Trophoblast cell (in vitro differentiated cells and primary cell): Measurements from ENCODE around the gene FRAS1.

ENCODE experiments used
- DNase-seq, 2 donors: peaks; one replicate each; pipeline ENCODE4 v3.0.0-alpha.2; 2016
- H2AFZ ChIP-seq: 2 replicates; pipeline ENCODE4 v1.6.1; 2013; ENCODE audit warnings: low read length, moderate library complexity, mild to moderate bottlenecking; ENCODE audit not compliant: insufficient read depth, poor library complexity
- H2AK5ac ChIP-seq: 2 replicates; pipeline ENCODE4 v1.6.1; 2013; ENCODE audit warnings: mild to moderate bottlenecking, low read length
- H2BK120ac ChIP-seq: 2 replicates; pipeline ENCODE4 v1.6.1; 2013; ENCODE audit warnings: low read length, mild to moderate bottlenecking, moderate library complexity; ENCODE audit not compliant: insufficient read depth, poor library complexity
- H2BK12ac ChIP-seq: 2 replicates; pipeline ENCODE4 v1.6.1; 2013; ENCODE audit warnings: mild to moderate bottlenecking, low read length, moderate library complexity
- H2BK5ac ChIP-seq: 2 replicates; pipeline ENCODE4 v1.6.1; 2013; ENCODE audit warnings: low read length, low read depth, moderate library complexity, mild to moderate bottlenecking; ENCODE audit not compliant: poor library complexity
- H3K14ac ChIP-seq: 2 replicates; pipeline ENCODE4 v1.6.1; 2013; ENCODE audit warnings: mild to moderate bottlenecking, low read length
- H3K18ac ChIP-seq: 2 replicates; pipeline ENCODE4 v1.6.1; 2013; ENCODE audit warnings: mild to moderate bottlenecking, low read length
- H3K23ac ChIP-seq: 2 replicates; pipeline ENCODE4 v1.6.1; 2013; ENCODE audit warnings: low read length
- H3K27ac ChIP-seq: 2 replicates; pipeline ENCODE4 v1.5.1; 2013; ENCODE audit warnings: low read depth, mild to moderate bottlenecking, inconsistent platforms, low read length, moderate library complexity
- H3K27me3 ChIP-seq: 2 replicates; pipeline ENCODE4 v1.6.1; 2013; ENCODE audit warnings: inconsistent platforms, mild to moderate bottlenecking, low read length, moderate library complexity; ENCODE audit not compliant: insufficient read depth
- H3K36me3 ChIP-seq, 2 experiments: 1 replicate in 1 of 2; 2 replicates in 1 of 2; pipeline ENCODE4 v1.6.1; 2013; ENCODE audit warnings: low read length in 2 of 2, mild to moderate bottlenecking in 2 of 2, moderate library complexity in 1 of 2; ENCODE audit not compliant: insufficient read depth in 2 of 2, control insufficient read depth in 1 of 2
- H3K4ac ChIP-seq: 2 replicates; pipeline ENCODE4 v1.6.1; 2013; ENCODE audit warnings: low read depth, mild to moderate bottlenecking, low read length, moderate library complexity
- H3K4me1 ChIP-seq, 2 experiments: 1 replicate in 1 of 2; 2 replicates in 1 of 2; pipeline ENCODE4 v1.6.1; 2013; ENCODE audit warnings: low read length in 2 of 2, mild to moderate bottlenecking in 2 of 2, moderate library complexity in 1 of 2; ENCODE audit not compliant: insufficient read depth in 2 of 2, control insufficient read depth in 1 of 2
- H3K4me2 ChIP-seq: 2 replicates; pipeline ENCODE4 v1.6.1; 2013; ENCODE audit warnings: inconsistent platforms, mild to moderate bottlenecking, low read length, moderate library complexity
- H3K4me3 ChIP-seq: 2 replicates; pipeline ENCODE4 v1.5.1; 2013; ENCODE audit warnings: mild to moderate bottlenecking, low read depth, low read length, inconsistent platforms
- H3K79me1 ChIP-seq: one replicate; pipeline ENCODE4 v1.6.1; 2013; ENCODE audit warnings: low read length
- H3K79me2 ChIP-seq: 2 replicates; pipeline ENCODE4 v1.6.1; 2013; ENCODE audit warnings: low read length, mild to moderate bottlenecking; ENCODE audit not compliant: control insufficient read depth, insufficient read depth, poor library complexity
- H3K9ac ChIP-seq: 2 replicates; pipeline ENCODE4 v1.6.1; 2013; ENCODE audit warnings: mild to moderate bottlenecking, low read length
- H3K9me3 ChIP-seq: 2 replicates; pipeline ENCODE4 v1.6.1; 2013; ENCODE audit warnings: low read depth, mild to moderate bottlenecking, control low read depth, inconsistent platforms, low read length; ENCODE audit not compliant: insufficient read depth
- H4K12ac ChIP-seq: 2 replicates; pipeline ENCODE4 v1.6.1; 2013; ENCODE audit warnings: low read depth, mild to moderate bottlenecking, low read length, moderate library complexity
- H4K8ac ChIP-seq: 2 replicates; pipeline ENCODE4 v1.6.1; 2013; ENCODE audit warnings: low read depth, mild to moderate bottlenecking, low read length, moderate library complexity
- H4K91ac ChIP-seq: one replicate; pipeline ENCODE4 v1.6.1; 2013; ENCODE audit warnings: low read depth, mild to moderate bottlenecking, low read length, moderate library complexity
- WGBS: extraction: QIAGEN DNeasy Blood & Tissue Kit; methylation state at CpG from one replicate; pipeline ENCODE4 v1.1.7; 2013; ENCODE audit warnings: missing lambda C conversion rate; ENCODE audit not compliant: insufficient read length, insufficient coverage; ENCODE audit errors: extremely low coverage; 5-methylcytosine and 5-hydroxymethylcytosine counted together

The FRAS1 gene

GRCh38 chr4:78018271-78019049 is 38.7 kb upstream of the FRAS1 start:
- H3K79me2 ChIP-seq: no peaks in the 10 kb centered on the region
- H3K23ac ChIP-seq: no peak overlapping the region
- H2BK5ac ChIP-seq: no peak overlapping the region
- no peak overlapping the region for H3K27ac ChIP-seq
- no peak overlapping the region for H2BK120ac ChIP-seq
- H3K14ac ChIP-seq: no peak overlapping the region
- no peaks in the 10 kb centered on the region for H3K4me1 ChIP-seq
- no CpG with 5 or more reads among the region's 3 CpGs for WGBS
- no peaks in the 10 kb centered on the region for H3K27me3 ChIP-seq
- DNase-seq: no peak
- H4K12ac ChIP-seq: no peak overlapping the region
- no peaks in the 10 kb centered on the region for H3K36me3 ChIP-seq
- no peak overlapping the region for H2BK12ac ChIP-seq
- H2AK5ac ChIP-seq: no peak overlapping the region
- no peak overlapping the region for H2AFZ ChIP-seq
- H3K9me3 ChIP-seq: no peaks in the 10 kb centered on the region
- no peaks in the 10 kb centered on the region for H3K79me1 ChIP-seq
- H3K18ac ChIP-seq: no peak overlapping the region
- no peak overlapping the region for H3K4ac ChIP-seq
- no peak overlapping the region for H4K91ac ChIP-seq
- no peak overlapping the region for H3K4me2 ChIP-seq
- H3K9ac ChIP-seq: no peak overlapping the region
- no peak overlapping the region for H3K4me3 ChIP-seq
- no peak overlapping the region for H4K8ac ChIP-seq

DNA sequence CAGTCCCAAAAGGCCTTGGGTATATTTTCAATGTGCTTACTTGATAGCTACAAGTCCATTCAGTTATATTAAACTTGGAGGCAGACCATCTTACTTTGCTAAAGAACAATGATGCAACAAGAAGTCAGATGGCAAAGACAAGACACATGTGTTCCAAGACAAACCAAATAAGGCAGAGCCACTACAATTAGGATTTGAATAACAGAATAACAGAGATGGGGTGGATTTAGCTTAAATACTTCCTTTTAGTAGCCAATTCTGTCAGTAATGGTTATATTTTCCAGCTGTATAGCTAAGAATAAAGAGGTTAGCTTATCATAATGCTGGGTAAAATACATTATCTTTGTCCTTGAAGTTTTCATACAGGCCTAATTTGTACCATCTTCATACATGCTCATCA is 37.7 kb upstream of the FRAS1 start:
- no peak overlapping the region for H4K91ac ChIP-seq
- H4K8ac ChIP-seq: no peak overlapping the region
- no peaks in the 10 kb centered on the region for H3K36me3 ChIP-seq
- DNase-seq: no peak
- no peak overlapping the region for H3K4me3 ChIP-seq
- H3K79me2 ChIP-seq: no peaks in the 10 kb centered on the region
- H3K27ac ChIP-seq: no peak overlapping the region
- no peak overlapping the region for H2BK5ac ChIP-seq
- H3K79me1 ChIP-seq: no peaks in the 10 kb centered on the region
- H3K23ac ChIP-seq: no peak overlapping the region
- H3K18ac ChIP-seq: no peak overlapping the region
- no peak overlapping the region for H3K4ac ChIP-seq
- H2BK120ac ChIP-seq: no peak overlapping the region
- H3K9ac ChIP-seq: no peak overlapping the region
- H4K12ac ChIP-seq: no peak overlapping the region
- H3K27me3 ChIP-seq: no peaks in the 10 kb centered on the region
- no peak overlapping the region for H3K14ac ChIP-seq
- no peak overlapping the region for H2BK12ac ChIP-seq
- H3K4me2 ChIP-seq: no peak overlapping the region
- no peak overlapping the region for H2AK5ac ChIP-seq
- no peaks in the 10 kb centered on the region for H3K9me3 ChIP-seq
- H3K4me1 ChIP-seq: no peaks in the 10 kb centered on the region
- H2AFZ ChIP-seq: no peak overlapping the region

DNA sequence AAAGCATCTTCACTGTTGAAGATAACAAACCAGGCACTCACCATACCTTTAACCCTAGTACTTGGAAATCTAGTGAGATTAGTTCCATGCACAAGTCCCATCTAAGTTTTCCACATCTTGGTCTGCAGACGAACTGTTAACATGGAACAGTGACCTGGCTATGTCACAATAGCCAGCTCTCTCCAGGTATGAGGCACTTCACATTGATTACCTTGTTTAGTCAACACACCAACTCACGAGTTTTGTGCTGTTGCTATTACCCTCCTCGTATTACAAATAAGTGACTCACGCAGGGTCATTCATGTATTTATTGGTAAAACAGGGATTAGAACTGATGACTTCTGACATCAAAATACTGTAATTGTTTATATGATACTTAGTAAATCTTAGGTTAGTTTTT is 36.4 kb upstream of the FRAS1 start:
- Histone ChIP-seq H2BK5ac (no peak overlapping the region), H2BK12ac (no peak overlapping the region), H3K4ac (no peak overlapping the region), H3K36me3 (no peaks in the 10 kb centered on the region), H2AK5ac (no peak overlapping the region), H4K8ac (no peak overlapping the region), H4K12ac (no peak overlapping the region), H3K14ac (no peak overlapping the region), H3K9me3 (no peaks in the 10 kb centered on the region), H3K23ac (no peak overlapping the region), H3K18ac (no peak overlapping the region), H2AFZ (no peak overlapping the region), H3K79me2 (no peaks in the 10 kb centered on the region), H3K4me2 (no peak overlapping the region), H3K27me3 (no peaks in the 10 kb centered on the region), H4K91ac (no peak overlapping the region), H3K27ac (no peak overlapping the region), H2BK120ac (no peak overlapping the region), H3K79me1 (no peaks in the 10 kb centered on the region), H3K4me1 (no peaks in the 10 kb centered on the region), H3K9ac (no peak overlapping the region), H3K4me3 (no peak overlapping the region)
- no CpG with 5 or more reads among the region's 4 CpGs for WGBS
- DNase-seq: no peak

DNA sequence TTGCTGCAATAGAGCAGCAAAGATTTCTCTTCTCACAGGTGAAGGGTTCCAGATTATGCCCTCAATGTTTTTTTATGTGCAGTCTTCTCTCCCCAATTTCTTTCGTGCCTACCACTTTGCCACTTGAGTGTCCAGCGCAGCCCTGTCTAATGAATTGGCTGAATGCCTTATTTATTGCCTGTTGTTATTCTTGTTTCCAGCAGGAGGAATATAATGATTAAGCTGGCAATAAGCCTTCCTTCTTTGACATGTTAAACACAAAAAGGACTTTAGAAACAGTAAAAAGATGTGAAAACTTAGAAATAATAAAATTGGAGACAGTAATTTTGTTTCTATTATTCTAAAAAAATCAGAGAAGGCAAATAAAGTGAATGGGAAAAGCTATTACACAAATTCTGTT is 34.6 kb upstream of the FRAS1 start:
- Histone ChIP-seq H3K4ac (no peak overlapping the region), H2AFZ (no peak overlapping the region), H4K12ac (no peak overlapping the region), H3K27me3 (no peaks in the 10 kb centered on the region), H2BK120ac (no peak overlapping the region), H3K27ac (no peak overlapping the region), H3K79me2 (no peaks in the 10 kb centered on the region), H2BK12ac (no peak overlapping the region), H3K9ac (no peak overlapping the region), H3K79me1 (no peaks in the 10 kb centered on the region), H3K4me1 (no peaks in the 10 kb centered on the region), H2BK5ac (no peak overlapping the region), H3K4me3 (no peak overlapping the region), H3K23ac (no peak overlapping the region), H2AK5ac (no peak overlapping the region), H3K9me3 (no peaks in the 10 kb centered on the region), H3K14ac (no peak overlapping the region), H3K18ac (no peak overlapping the region), H4K91ac (no peak overlapping the region), H4K8ac (no peak overlapping the region), H3K4me2 (no peak overlapping the region), H3K36me3 (no peaks in the 10 kb centered on the region)
- no CpG with 5 or more reads among the region's 2 CpGs for whole genome bisulfite sequencing
- DNase-seq: no peak
